ENCODE data around the gene GRM5. TPM values are rescaled to one million over a fixed set of nuclear protein-coding genes. Genes with fewer than 3 reads are reported as not detected.

The GRM5 gene
- total and polyA plus RNA-seq, 2 experiments from 2014 or later, result 0.27 TPM; not detected in 1

DNA sequence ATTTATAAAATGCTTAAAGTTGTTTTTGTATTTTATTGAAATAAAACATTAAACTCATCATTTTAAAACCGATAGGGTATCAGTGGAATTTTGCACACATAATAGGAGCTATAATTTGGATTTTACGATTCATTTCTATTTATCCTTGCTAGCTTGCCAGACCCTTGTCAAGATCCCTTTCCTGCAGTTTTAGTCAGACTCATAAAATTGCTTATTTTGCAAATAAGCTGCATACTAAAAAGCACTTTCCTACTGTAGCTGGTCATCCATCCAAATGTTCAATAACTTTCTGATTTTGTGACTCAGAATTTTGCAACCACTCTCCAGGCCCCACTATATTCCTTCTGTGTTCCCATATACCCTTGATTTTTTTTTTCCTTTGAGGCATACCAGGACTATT lies 489.0 kb downstream of the GRM5 start:
- DNase-seq (ENCODE audit: low spot score), result no peak
- Histone ChIP-seq H3K27me3 (no peaks in the 10 kb centered on the region), H3K36me3 (replicated peaks; ENCODE audit: insufficient read depth, low read depth) (no peaks in the 10 kb centered on the region), H3K4me3 (no peak overlapping the region), H3K4me1 (ENCODE audit: insufficient read depth) (no peaks in the 10 kb centered on the region), H3K27ac (no peak overlapping the region), H3K9me3 (ENCODE audit: low read depth) (no peaks in the 10 kb centered on the region), H3K4me2 (no peak overlapping the region), H2AFZ (no peak overlapping the region), H3K79me2 (no peaks in the 10 kb centered on the region), H4K20me1 (ENCODE audit: insufficient read depth, poor library complexity, severe bottlenecking) (no peaks in the 10 kb centered on the region), H3K9me2 (replicated peaks; ENCODE audit: insufficient read depth) (no peaks in the 10 kb centered on the region)
- WGBS (ENCODE audit: low lambda C conversion rate, missing lambda C conversion rate), result 64% methylated on average over 2 of the region's 2 CpGs
- TF ChIP-seq EZH2phosphoT487 (IDR thresholded peaks at IDR 0.05; ENCODE audit: low read depth, severe bottlenecking, unreplicated experiment), result no peak
- no peak for TF ChIP-seq CTCF (IDR thresholded peaks at IDR 0.05; ENCODE audit: poor library complexity)
- no peak for TF ChIP-seq EZH2 (IDR thresholded peaks at IDR 0.05; ENCODE audit: borderline replicate concordance)

- DNase-seq (ENCODE audit: low spot score), result no peak
- TF ChIP-seq CTCF (IDR thresholded peaks at IDR 0.05; ENCODE audit: poor library complexity), result no peak
- TF ChIP-seq EZH2phosphoT487 (IDR thresholded peaks at IDR 0.05; ENCODE audit: low read depth, severe bottlenecking, unreplicated experiment), result no peak
- TF ChIP-seq EZH2 (IDR thresholded peaks at IDR 0.05; ENCODE audit: borderline replicate concordance), result no peak
- Histone ChIP-seq H4K20me1 (ENCODE audit: insufficient read depth, poor library complexity, severe bottlenecking) (no peaks in the 10 kb centered on the region), H3K9me3 (ENCODE audit: low read depth) (no peaks in the 10 kb centered on the region), H3K27me3 (no peaks in the 10 kb centered on the region), H3K9me2 (replicated peaks; ENCODE audit: insufficient read depth) (no peaks in the 10 kb centered on the region), H3K4me2 (no peak overlapping the region), H2AFZ (no peak overlapping the region), H3K79me2 (no peaks in the 10 kb centered on the region), H3K36me3 (replicated peaks; ENCODE audit: insufficient read depth, low read depth) (no peaks in the 10 kb centered on the region), H3K4me3 (no peak overlapping the region), H3K4me1 (ENCODE audit: insufficient read depth) (no peaks in the 10 kb centered on the region), H3K27ac (no peak overlapping the region)
- 93% methylated on average over 2 of the region's 2 CpGs for WGBS (ENCODE audit: low lambda C conversion rate, missing lambda C conversion rate)
These were observed 489.9 kb downstream of the GRM5 start for GRCh38 chr11:88575916-88576315.

GRCh38 chr11:88569342-88569741 lies 496.4 kb downstream of the GRM5 start:
- H3K4me3 ChIP-seq, result no peak overlapping the region
- no peak for DNase-seq (ENCODE audit: low spot score)
- no peak overlapping the region for H3K27ac ChIP-seq
- no peaks in the 10 kb centered on the region for H3K36me3 ChIP-seq (replicated peaks; ENCODE audit: insufficient read depth, low read depth)
- no peaks in the 10 kb centered on the region for H3K79me2 ChIP-seq
- H3K4me2 ChIP-seq, result no peak overlapping the region
- H3K9me2 ChIP-seq (replicated peaks; ENCODE audit: insufficient read depth), result no peaks in the 10 kb centered on the region
- TF ChIP-seq EZH2phosphoT487 (IDR thresholded peaks at IDR 0.05; ENCODE audit: low read depth, severe bottlenecking, unreplicated experiment) (no peak), CTCF (IDR thresholded peaks at IDR 0.05; ENCODE audit: poor library complexity) (no peak), EZH2 (IDR thresholded peaks at IDR 0.05; ENCODE audit: borderline replicate concordance) (no peak)
- no peak overlapping the region for H2AFZ ChIP-seq
- no peaks in the 10 kb centered on the region for H3K4me1 ChIP-seq (ENCODE audit: insufficient read depth)
- H3K27me3 ChIP-seq, result no peaks in the 10 kb centered on the region
- no peaks in the 10 kb centered on the region for H4K20me1 ChIP-seq (ENCODE audit: insufficient read depth, poor library complexity, severe bottlenecking)
- no peaks in the 10 kb centered on the region for H3K9me3 ChIP-seq (ENCODE audit: low read depth)

GRCh38 chr11:88555829-88556202 lies 510.0 kb downstream of the GRM5 start:
- H3K4me3 ChIP-seq, result no peak overlapping the region
- no peak for DNase-seq (ENCODE audit: low spot score)
- H3K36me3 ChIP-seq (replicated peaks; ENCODE audit: insufficient read depth, low read depth), result no peaks in the 10 kb centered on the region

More at GRCh38 chr11:88555829-88556202, 510.0 kb downstream of the GRM5 start:
- no peaks in the 10 kb centered on the region for H3K9me3 ChIP-seq (ENCODE audit: low read depth)
- no peak overlapping the region for H2AFZ ChIP-seq
- no peaks in the 10 kb centered on the region for H3K27me3 ChIP-seq
- no peaks in the 10 kb centered on the region for H3K79me2 ChIP-seq
- H3K4me1 ChIP-seq (ENCODE audit: insufficient read depth), result no peaks in the 10 kb centered on the region
- H4K20me1 ChIP-seq (ENCODE audit: insufficient read depth, poor library complexity, severe bottlenecking), result no peaks in the 10 kb centered on the region
- no peaks in the 10 kb centered on the region for H3K9me2 ChIP-seq (replicated peaks; ENCODE audit: insufficient read depth)
- 66% methylated on average over 2 of the region's 2 CpGs for WGBS (ENCODE audit: low lambda C conversion rate, missing lambda C conversion rate)
- TF ChIP-seq CTCF (IDR thresholded peaks at IDR 0.05; ENCODE audit: poor library complexity), result no peak
- H3K27ac ChIP-seq, result no peak overlapping the region
- H3K4me2 ChIP-seq, result no peak overlapping the region

All from hepatocyte (in vitro differentiated cells).